GM21529 (cell line): ENCODE results near the gene XPNPEP1.

Experiments
- ATAC-seq: cut with Tn5 transposase; IDR thresholded peaks from one replicate; pipeline ENCODE4 v1.9.1; 2021; ENCODE audit not compliant: unreplicated experiment

XPNPEP1 gene

DNA sequence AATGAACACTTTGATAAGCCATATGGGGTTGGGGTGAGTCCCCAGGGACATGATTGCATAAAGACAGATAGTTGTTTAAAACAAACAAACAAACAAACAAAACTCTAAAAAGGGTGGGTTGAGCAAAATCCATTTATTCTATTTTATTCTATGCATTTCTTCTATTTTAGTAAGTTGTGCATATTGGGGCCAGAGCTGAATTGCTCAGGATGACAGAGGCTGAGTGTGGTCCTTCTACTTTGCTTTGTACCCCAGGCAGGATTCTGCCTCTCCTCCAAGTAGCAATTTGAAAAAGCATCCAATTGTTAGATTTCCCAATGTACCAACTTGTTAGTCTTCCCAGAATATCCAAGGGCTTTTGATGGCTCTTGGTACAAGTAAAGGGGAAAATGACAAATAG lies 29.2 kb upstream of the XPNPEP1 start:
- no peak for ATAC-seq

DNA sequence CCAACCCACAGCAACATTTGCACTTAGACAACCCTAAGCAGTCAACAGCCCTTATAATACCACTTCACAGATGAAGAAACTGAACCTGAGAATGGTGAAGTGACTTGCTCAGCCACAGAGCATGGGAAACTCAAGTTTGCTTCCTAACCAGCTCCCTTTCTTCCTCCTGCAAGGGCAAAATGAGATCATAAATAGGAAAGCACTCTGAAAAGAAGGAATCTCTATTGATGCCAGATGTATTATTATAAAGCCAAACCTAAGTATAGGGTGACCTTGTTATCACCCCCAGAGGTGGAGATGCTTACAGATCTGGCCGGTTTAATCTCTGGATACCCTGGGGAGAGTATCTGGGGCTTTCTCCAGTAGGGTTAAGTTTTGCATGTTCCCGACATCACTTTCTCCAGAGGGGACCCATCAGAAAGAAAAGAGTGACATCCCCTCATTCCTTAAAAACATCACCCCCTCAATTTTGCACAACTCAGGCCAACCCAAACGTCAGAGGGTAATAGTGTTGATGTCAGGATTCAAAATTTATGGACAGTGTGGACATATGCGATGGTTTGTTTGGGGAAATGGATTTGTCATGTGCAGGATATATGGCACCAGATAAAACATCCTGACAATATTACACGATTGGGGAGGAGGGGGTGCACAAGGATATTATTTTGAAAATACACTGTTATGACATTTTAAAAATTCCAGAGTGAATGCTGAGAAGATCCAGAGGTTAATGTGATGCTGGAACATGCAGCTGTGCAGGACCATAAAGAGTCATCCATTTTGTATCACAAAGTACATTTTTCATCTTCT lies 24.0 kb upstream of the XPNPEP1 start:
- ATAC-seq = no peak

DNA sequence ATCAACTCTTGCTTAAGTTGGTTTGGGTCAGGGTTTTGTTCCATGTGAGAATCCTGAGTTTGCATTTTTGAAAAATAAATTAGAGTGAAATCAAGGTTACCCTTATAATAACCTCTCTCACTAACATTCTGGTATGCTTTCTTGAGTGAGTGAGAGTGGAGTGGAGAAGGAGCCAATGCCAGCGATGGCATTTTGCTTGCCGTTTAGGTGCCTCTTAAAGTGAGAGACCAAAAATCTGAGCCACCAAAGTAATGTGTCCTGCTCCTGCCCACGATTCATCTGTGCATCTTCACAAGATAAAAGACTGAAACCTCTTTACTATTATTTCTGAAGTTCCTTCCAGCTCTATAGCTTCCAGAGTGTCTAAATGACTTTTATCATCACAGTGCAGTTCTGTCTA lies 23.4 kb upstream of the XPNPEP1 start:
- no peak for ATAC-seq

DNA sequence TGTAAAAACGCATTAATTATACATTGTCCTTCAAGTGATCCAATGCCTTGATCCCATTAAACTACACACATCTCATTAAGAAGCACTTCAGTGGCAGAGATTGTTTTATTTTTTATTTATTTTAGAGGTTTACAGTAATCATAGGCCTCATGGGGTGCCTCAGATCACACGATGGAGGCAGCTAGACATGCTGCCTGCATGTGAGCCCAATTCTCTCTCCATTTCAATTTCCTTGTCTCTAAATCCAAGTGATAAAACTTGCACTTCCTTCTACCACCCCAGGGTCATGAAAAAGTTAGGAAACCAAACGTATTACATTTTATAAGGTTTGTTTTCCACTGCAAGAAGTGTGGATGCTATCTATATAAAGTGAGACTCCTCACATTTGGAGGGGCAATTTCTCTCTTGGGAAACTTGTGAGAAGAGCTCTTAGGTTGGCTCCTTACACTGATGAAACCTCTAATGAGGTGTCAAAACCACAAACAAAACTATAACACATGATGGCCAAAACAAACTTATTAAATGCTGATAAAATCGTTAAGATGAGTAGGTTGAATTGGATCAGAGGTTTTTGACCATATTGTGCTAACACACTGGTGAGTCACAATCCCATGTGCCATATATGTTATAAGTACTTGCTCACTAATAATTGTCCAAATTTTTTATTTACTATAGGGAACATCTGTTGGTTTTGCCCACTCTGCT lies 22.3 kb upstream of the XPNPEP1 start:
- ATAC-seq = no peak

DNA sequence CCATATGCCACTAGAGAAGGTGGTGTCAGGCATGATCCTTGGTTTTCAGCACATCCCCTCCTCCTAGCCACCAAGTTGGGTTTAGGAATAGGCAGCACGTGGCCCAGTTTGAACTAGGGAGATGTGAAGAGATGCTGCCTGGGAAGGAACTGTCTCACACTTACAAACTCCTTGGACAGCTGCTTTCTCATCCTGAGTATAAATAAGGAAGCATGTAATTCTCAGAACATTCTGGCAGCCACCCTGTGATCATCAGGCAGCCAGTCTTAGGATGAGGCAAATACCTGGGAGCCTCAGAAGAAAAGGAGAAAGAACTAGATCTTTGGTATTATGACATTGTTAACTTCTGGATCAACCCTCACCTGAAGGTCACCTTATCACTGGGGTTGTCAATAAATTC lies 21.3 kb upstream of the XPNPEP1 start:
- ATAC-seq = no peak

DNA sequence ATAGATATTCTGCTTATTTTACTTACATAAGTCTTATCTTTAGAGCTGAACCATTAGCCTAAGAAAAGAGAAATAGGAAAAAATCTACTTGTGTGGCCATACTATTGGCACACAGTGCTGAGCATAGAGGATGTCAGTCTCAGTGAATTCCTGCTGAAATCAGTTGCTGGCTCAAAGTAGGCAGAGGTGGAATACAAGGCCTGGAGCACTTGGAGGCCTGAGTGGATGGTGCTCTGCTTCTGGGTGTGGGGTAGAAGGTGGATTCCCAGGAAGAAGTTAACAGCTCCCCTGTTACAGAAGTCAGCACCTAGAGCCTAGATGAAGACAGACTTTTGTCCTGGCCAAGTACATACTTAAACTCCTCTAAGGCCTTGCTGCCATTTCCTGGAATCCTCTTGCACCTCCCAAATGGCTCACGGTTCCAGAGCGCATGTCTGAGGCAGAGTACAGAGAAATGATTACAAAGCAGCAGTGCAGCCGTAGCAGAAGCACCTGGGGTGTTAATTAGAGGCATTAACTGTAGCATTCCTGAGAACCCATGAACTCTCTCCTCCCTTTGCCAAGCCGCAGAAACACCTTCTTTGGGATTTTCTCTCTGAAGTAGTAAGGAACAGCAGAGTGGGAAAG lies 18.0 kb upstream of the XPNPEP1 start:
- ATAC-seq = no peak

DNA sequence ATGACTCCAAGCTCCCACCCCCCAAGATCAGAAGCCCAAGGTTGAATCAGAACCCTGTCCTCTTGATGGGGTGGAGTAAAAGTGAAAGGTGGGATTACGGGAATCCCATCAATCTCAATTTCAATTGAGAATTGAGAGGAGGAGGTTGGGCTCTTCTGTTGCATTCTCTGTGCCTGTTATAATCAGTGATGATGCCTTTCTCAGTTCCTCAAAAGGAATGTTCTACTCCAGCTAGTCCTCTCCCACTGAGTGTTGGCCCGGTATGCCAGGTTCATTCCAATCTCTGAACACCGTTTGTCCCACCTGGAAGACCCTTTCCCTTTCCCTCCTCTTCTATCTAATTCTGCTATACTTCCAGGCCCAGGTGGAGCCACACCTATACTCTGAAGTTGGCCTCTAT lies 17.2 kb upstream of the XPNPEP1 start:
- no peak for ATAC-seq

DNA sequence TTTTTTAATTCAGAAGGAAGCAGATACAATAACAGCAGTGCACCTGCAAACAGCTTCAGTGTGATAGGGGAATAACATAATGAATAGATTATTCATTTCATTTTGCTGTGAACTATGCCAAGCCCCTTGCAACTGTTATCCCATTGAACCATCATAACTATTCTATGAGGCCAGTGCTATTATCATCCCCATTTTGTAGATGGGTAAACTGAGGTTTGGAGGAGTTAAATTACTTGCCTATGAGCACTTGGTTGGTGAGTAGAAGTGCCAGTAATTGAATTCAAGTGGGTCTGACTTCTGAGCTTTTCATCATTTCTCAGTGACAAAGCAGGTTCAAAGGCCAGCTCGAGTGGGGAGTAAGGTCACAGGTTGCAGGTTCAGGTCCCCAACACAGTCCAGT lies 16.8 kb upstream of the XPNPEP1 start:
- ATAC-seq = no peak

DNA sequence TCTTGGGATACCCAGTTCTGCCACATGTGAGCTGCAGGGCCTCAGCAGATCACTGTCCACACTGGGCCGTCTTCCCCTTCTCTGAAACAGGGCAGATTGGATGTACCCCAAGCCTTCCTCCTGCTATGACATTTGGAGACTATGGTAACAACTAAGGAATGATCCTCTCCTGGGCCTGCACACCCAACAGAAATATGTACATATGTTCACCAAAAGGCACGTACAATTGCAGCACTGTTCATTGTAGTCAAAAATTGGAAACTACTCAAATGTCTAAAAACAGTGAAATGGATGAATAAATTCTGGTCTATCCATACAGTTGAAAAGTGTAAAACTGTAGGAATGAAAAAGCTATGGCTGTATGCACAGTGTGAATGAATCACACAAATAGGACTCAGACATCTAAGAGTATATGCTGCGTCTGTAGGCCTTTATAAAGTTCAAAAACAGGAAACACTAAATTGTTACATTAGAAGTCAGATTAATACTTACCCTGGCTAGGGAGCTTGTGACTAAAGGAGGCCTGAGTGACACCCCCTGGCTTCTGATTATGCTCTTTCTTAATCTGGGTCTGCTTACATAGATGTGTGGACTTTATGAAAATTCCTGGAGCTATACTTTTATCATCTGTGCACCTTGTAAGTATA lies 16.1 kb upstream of the XPNPEP1 start:
- no peak for ATAC-seq

DNA sequence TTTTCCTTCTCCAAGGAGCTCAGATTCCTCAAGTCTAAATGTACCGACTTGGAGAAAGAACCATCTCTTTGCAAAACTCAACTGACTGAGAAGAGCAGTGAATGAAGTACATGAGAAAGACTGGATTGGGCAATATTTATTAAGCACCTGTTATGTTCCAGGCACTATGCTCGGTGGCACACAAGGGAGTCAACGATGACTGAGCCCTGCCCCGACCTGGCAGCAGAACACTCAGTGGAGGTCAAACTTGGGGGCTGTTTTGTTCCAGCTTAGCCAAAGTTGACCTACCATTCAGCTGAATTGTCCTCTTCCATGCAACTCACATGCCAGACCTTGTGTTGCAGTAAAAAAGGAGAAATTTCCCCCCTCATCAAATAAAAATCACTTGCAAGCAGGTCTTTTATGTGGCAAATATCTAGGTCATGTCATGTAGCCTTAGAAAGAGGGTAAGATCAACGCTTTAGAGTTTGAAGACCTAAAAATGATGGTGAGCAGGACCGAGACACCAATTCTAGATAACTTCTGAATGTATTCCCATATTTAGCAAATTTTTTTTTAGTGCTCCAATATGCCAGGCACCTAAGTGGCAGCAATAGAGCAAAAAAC lies 14.3 kb upstream of the XPNPEP1 start:
- no peak for ATAC-seq

DNA sequence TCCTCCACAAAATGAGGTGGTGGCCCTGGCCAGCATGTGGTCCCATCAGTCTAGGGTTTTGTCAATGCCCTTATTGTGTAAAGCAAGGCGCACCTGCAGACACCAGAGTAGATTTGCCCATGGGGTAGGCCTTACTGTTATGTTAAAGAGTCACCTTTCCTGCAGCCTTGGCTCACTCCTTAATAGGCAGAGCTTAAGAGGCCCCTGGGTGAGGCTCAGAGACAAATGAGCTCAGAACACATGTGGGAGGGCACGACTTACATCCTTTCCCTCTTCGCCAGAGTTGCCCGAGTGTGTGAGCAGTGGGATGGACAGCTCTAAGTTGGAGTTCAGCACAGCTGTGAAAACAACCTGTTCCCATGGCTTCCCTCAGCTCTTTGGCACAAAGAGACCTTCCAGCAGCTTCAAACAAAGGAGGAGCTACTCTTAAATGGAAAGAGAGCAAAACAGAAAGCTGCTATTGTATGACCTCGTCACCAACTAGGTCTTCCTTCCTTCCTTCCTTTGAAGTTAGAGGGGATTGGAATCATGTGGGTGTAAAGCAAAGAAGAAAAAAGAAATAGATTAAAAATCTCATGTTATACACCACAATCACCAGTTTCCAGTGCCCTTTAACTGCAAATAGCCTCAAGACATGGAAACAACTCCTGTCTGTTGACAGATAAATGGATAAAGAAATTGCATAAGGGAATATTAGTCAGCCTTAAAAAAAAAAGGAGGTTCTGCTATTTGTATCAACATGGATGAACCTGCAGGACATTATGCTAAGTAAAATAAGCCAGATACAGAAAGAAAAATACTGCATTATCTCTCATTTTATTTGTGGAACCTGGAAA lies 11.9 kb upstream of the XPNPEP1 start:
- no peak for ATAC-seq

DNA sequence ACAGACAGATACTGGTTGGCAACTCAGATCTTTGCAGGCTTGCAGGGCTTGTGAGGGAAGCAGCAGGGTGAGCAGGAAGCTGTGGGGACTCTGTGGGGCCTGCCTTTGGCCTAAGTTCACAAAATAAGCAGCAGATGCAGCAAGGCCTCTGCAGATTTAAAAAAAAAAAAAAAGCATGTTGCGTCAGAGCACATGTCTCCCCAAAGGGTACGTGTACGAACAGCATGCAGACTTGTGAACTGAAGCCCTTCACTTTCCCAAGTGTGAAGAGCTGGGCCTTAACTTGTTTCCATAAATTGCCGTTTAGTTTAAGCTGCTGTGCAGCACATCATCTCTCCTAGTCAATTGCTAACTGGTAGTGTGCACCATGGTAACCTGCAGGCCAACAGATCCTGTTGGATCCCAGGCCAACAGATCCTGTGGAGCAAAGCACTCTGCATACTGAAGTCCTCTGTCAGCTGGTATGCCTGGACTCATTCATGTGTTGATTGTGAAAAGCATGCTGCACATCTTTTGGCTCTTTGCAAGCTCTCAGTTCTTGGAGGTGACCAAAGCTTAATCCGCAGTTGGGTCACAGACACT lies 10.8 kb upstream of the XPNPEP1 start:
- ATAC-seq = no peak

DNA sequence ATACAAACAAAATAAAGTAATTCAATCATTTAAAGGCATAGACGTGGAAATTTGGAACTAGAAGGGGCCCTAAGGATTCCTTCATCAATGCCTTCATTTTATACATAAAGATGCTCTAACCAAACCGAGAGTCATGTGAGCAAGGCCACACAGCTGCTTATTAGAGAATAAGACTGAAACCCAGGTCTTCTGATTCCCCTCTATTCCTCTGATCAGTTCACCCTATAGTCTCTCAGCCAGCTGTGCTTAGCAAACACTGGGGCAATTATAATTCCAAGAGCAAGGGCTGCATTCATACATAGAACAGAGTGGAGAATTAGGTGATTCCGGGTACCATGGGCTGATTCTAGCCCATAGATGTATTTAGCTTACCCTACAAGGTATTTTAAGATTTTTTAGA lies 9.7 kb upstream of the XPNPEP1 start:
- ATAC-seq = no peak

DNA sequence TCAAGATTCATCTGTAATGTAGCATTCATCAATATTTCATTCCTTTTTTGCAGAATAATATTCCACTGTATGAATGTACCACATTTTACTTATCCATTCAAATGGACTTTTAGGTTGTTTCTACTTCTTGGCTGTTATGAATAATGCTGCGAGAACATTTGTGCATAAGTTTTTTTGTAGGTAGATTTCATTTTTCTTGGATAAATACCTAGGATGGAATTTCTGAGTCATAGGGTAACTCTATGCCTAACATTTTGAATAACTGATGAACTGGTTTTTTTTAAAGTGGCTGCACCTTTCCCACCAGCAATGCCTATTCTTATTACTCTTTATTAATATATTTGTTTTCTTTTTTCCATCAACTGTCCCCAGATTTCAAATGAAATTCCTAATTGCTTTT lies 9.1 kb upstream of the XPNPEP1 start:
- ATAC-seq = no peak

DNA sequence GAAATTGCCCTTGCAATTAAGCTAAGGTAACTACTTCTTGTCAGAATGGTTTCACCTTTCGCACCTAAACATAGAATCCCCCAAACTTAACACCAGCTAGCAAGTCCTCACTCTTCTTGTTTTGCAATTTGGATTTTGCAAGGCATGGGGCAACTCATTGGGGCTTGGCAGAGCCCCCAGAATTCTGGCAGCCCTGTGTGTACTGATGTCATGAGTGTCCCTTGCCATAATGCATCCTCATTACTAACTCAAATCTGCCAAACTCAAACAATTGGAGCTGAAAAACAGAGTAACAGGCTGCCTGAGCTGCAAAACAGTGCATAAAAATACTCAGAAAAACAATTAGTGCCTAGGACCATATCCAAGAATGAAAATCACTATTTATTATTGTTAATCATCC lies 7.9 kb upstream of the XPNPEP1 start:
- no peak for ATAC-seq

DNA sequence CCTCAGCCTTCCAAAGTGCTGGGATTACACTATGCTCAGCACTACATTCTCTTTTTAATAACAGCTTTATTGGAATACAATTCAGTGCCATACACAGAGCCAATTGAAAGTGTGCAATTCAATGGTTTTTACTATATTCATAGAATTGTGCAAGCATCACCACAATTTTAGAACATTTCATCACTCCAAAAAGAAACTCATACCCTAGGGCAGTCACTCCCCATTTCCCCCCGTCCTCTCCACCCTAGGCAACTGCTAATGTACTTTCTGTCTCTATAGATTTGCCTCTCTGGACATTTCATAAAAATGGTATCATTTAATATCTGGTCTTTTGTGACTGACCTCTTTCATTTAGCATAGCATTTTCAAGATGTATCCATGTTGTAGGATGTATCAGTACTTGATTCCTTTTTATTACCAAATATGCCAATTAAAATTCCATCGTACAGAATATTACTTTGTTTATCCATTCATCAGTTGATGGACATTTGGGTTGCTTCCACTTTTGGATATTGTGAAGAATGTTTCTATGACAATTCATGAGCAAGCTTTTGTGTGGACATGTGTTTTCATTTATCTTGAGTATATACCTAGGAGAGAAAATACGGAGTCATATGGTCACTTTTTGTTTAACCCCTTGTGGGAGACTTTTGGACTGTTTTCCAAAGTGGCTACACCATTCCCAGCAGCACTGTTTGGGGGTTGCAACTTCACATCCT lies 6.3 kb upstream of the XPNPEP1 start:
- ATAC-seq = no peak

DNA sequence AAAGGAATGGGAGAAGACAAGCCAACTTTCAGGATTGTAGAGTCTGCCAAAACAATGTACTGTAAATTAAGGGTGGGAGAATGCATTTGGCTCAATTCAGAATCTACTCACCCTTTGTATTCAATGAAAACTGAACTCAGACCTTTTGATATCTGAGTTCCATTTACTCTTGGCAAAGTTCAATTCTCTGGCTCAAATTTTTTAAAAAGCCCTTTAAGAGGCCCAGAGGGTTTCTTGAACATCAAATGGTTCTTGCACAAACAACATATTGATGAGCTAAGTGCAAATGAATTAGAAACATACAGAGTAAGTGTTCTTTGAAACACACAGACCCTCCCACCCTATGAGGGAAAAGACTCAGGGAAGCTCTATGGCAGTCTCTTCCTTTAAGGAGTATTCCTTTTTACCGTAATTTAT lies 5.2 kb upstream of the XPNPEP1 start:
- ATAC-seq = no peak

DNA sequence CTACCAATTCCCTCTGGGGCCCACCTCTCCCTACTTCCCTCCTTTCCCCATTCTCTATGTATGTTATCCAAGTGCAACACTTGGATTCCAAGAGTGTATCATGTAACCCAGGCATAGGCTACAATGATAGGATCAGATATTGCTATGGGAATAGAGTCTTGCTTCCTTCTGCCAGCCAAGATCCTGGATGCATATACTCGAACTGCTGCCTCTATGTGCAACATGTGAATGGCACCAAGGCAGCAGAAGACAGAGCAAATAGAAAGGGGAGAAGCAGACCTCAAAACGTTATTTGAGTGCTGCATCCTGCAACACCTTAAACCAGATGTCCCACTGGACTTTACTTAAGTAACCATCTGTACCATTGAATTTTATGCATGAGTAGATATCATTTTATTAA lies 3.5 kb upstream of the XPNPEP1 start:
- no peak for ATAC-seq

DNA sequence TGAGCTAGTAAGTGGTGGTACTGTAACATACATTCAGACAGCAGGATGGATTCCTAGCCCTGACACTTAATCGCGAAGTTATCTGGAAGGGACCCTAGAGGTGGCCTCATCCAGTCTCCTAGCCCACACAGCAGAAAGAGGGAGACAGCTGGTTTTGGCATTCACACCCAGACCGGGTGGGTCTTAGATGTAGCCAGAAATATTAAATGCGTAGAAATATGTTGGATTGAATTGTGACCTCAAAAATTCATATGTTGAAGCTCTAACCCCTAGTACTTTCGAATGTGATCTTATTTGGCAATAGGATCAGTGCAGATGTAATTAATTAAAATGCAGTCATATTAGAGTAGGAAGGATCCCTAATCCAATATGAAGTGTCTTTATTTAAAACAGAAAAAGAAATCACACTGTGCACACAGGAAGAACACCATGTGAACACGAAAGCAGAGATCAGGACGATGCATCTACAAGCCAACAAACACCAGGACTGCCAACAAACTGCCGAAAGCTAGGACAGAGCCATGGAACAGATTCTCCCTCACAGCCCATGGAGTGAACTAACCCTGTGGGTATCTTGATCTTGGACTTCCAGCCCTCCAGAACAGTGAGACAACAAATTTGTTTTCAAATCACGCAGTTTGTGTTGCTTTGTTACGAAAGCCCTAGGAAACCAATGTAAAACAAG lies 2.9 kb upstream of the XPNPEP1 start:
- ATAC-seq = no peak
